Hepatocyte (in vitro differentiated cells): ENCODE data around the gene BUB1B. TPM values are rescaled to one million over a fixed set of nuclear protein-coding genes. Genes with fewer than 3 reads are reported as not detected.
A peak's percentile ranks its signal among the peaks of the same experiment; 100 is the strongest.
"Not testable (repeated sequence)": the region's sequence is repeated elsewhere in the genome, so short reads cannot be mapped to it uniquely, and the experiment has no call there.

Experiments used
- DNase-seq: peaks from one replicate; pipeline ENCODE4 v3.0.0-alpha.2; 2016; ENCODE audit warnings: low spot score
- H2AFZ ChIP-seq: fragments of 200-600 bp; sonication (generic); 2 replicates; pipeline ENCODE4 v1.6.0; 2016; ENCODE audit warnings: antibody characterized with exemption, mild to moderate bottlenecking
- H3K27ac ChIP-seq: fragments of 200-600 bp; sonication (generic); 2 replicates; pipeline ENCODE4 v1.5.1; 2016; ENCODE audit warnings: mild to moderate bottlenecking
- H3K27me3 ChIP-seq: fragments of 200-600 bp; sonication (generic); 2 replicates; pipeline ENCODE4 v1.6.1; 2016
- H3K36me3 ChIP-seq: fragments of 200-600 bp; sonication (generic); replicated peaks from 2 replicates; pipeline ENCODE4 v1.5.1; 2016; ENCODE audit warnings: low read depth; ENCODE audit not compliant: insufficient read depth
- H3K4me1 ChIP-seq: fragments of 200-600 bp; sonication (generic); 2 replicates; pipeline ENCODE4 v1.5.1; 2016; ENCODE audit warnings: mild to moderate bottlenecking, moderate library complexity; ENCODE audit not compliant: insufficient read depth
- H3K4me2 ChIP-seq: fragments of 200-600 bp; sonication (generic); 2 replicates; pipeline ENCODE4 v1.6.0; 2016
- H3K4me3 ChIP-seq: fragments of 200-600 bp; sonication (generic); 2 replicates; pipeline ENCODE4 v1.5.1; 2016; ENCODE audit warnings: mild to moderate bottlenecking
- H3K79me2 ChIP-seq: fragments of 200-600 bp; sonication (generic); 2 replicates; pipeline ENCODE4 v1.6.0; 2017; ENCODE audit warnings: mild to moderate bottlenecking
- H3K9me2 ChIP-seq: fragments of 200-600 bp; sonication (generic); replicated peaks from 2 replicates; pipeline ENCODE4 v1.6.0; 2017; ENCODE audit warnings: mild to moderate bottlenecking; ENCODE audit not compliant: insufficient read depth
- H3K9me3 ChIP-seq: fragments of 200-600 bp; sonication (generic); 2 replicates; pipeline ENCODE4 v1.5.1; 2016; ENCODE audit warnings: low read depth, mild to moderate bottlenecking
- H4K20me1 ChIP-seq: fragments of 200-600 bp; sonication (generic); 2 replicates; pipeline ENCODE4 v1.6.0; 2016; ENCODE audit warnings: mild to moderate bottlenecking; ENCODE audit not compliant: insufficient read depth, poor library complexity, severe bottlenecking
- EZH2 ChIP-seq: fragments of 200-600 bp; sonication (generic); IDR thresholded peaks from 2 replicates; pipeline ENCODE4 v1.6.1; 2016; ENCODE audit warnings: antibody characterized with exemption, mild to moderate bottlenecking, borderline replicate concordance
- EZH2phosphoT487 ChIP-seq: fragments of 200-600 bp; sonication (generic); IDR thresholded peaks from one replicate; pipeline ENCODE4 v1.6.1; 2018; ENCODE audit warnings: antibody characterized with exemption, mild to moderate bottlenecking, low read depth, moderate library complexity; ENCODE audit not compliant: unreplicated experiment, severe bottlenecking
- WGBS: methylation state at CpG from one replicate; pipeline ENCODE4 v1.1.6; 2016; ENCODE audit warnings: low lambda C conversion rate; ENCODE audit errors: missing lambda C conversion rate; 5-methylcytosine and 5-hydroxymethylcytosine counted together
- polyA plus RNA-seq: library from polyadenylated mRNA; unstranded; fragments of >200 nt; fragmentation: Nextera tagmentation; extraction: Ambion mirVana; gene quantifications from 2 replicates; pipeline ENCODE4 v1.2.1, GENCODE V29; 2016
- total RNA-seq: library from RNA; depleted of rRNA; stranded (reverse); fragments of >200 nt; gene quantifications from 2 replicates; pipeline ENCODE4 v1.2.3, GENCODE V29; 2014
- TF ChIP-seq, protein P1 (sequence below): fragments of 200-600 bp; sonication (generic); IDR thresholded peaks from 2 replicates; pipeline ENCODE4 v1.5.1; 2016; ENCODE audit warnings: antibody characterized with exemption, mild to moderate bottlenecking; ENCODE audit not compliant: poor library complexity

BUB1B gene
- total and polyA plus RNA-seq, 2 experiments from 2014 or later, result 5.3 to 11.9 TPM

DNA sequence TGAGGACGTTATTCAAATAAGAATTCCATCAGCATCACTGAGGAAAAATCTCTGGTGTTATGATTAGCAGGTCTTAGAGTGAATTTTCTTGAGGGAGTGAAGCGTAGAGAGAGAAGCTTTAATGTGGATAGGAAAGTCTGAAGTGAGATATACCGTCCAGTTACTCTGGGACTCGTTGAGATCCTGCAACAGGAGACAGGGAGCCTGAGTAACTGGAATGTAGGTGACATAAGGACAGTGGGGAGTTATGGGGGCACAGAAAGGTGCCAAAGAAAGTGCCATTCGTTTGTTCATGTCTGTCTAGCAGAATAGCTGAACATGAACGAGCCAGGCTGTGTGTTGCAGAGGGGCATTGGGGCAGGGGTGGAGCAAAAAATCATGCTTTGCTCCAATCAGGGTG lies 9.4 kb upstream of the BUB1B start:
- Histone ChIP-seq H3K27me3 (no peaks in the 10 kb centered on the region), H3K4me1 (no peaks in the 10 kb centered on the region), H2AFZ (no peak overlapping the region), H3K9me2 (no peaks in the 10 kb centered on the region), H3K36me3 (no peaks in the 10 kb centered on the region), H3K9me3 (no peaks in the 10 kb centered on the region), H4K20me1 (no peaks in the 10 kb centered on the region), H3K4me2 (no peak overlapping the region), H3K79me2 (no peaks in the 10 kb centered on the region), H3K27ac (no peak overlapping the region), H3K4me3 (no peak overlapping the region)
- no peak for DNase-seq
- 76% methylated on average over 6 of the region's 6 CpGs for WGBS
- no peak for TF ChIP-seq EZH2phosphoT487
- no peak for TF ChIP-seq EZH2
- TF ChIP-seq, protein P1, sequence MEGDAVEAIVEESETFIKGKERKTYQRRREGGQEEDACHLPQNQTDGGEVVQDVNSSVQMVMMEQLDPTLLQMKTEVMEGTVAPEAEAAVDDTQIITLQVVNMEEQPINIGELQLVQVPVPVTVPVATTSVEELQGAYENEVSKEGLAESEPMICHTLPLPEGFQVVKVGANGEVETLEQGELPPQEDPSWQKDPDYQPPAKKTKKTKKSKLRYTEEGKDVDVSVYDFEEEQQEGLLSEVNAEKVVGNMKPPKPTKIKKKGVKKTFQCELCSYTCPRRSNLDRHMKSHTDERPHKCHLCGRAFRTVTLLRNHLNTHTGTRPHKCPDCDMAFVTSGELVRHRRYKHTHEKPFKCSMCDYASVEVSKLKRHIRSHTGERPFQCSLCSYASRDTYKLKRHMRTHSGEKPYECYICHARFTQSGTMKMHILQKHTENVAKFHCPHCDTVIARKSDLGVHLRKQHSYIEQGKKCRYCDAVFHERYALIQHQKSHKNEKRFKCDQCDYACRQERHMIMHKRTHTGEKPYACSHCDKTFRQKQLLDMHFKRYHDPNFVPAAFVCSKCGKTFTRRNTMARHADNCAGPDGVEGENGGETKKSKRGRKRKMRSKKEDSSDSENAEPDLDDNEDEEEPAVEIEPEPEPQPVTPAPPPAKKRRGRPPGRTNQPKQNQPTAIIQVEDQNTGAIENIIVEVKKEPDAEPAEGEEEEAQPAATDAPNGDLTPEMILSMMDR, result no peak

DNA sequence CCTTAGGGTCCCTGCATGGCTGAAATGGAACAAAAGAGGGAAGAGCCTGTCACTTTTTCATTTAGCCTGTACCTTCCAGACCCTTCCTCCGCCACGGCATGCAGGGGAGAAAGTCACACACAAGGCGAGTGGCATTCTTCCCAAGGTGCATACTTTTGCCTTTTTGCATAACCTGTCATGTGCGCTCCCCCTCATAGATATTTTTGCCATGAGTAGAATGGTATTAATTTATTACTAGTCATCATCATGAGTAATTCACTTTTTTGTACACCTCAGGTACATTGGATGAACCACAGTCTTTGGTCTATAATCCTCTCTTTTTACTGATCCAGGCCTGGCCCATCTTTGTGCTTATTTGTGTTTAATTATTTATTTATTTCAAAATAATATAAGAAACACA lies 8.9 kb upstream of the BUB1B start:
- H3K9me2 ChIP-seq, result no peaks in the 10 kb centered on the region
- no peaks in the 10 kb centered on the region for H3K4me1 ChIP-seq
- DNase-seq, result no peak
- H3K27ac ChIP-seq, result no peak overlapping the region
- 92% methylated on average over 4 of the region's 4 CpGs for WGBS
- no peak overlapping the region for H3K4me2 ChIP-seq
- no peaks in the 10 kb centered on the region for H3K9me3 ChIP-seq
- H4K20me1 ChIP-seq, result no peaks in the 10 kb centered on the region
- no peaks in the 10 kb centered on the region for H3K79me2 ChIP-seq
- no peaks in the 10 kb centered on the region for H3K27me3 ChIP-seq
- no peaks in the 10 kb centered on the region for H3K36me3 ChIP-seq
- no peak overlapping the region for H2AFZ ChIP-seq
- H3K4me3 ChIP-seq, result no peak overlapping the region
- TF ChIP-seq EZH2phosphoT487, result no peak
- no peak for TF ChIP-seq EZH2
- TF ChIP-seq, protein P1, result no peak

DNA sequence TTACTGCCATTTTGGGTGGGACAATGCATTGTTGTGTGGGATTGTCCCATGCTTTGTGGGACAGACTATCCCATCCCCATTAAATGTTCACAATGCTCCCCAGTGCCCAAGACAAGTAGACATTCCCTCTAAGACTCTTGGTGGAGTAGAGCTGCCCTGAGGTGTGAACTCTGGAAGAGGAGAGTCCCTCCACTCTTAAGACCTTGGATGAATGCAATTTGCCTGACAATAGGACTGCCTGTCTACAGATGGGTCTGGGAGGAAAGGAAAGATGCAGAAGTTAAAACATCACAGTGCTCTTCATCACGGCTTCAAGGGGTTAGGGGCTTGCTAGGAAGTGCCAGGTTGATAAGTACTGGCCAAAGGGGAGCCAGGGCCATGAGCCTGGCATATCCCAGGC lies 6.0 kb upstream of the BUB1B start:
- WGBS, result 83% methylated on average over 1 of the region's 1 CpG
- H4K20me1 ChIP-seq, DNase-seq, H3K4me3 ChIP-seq, H3K9me2 ChIP-seq, H3K4me2 ChIP-seq, H3K4me1 ChIP-seq, H3K27me3 ChIP-seq, H3K9me3 ChIP-seq, H3K27ac ChIP-seq, H2AFZ ChIP-seq, H3K36me3 ChIP-seq, H3K79me2 ChIP-seq: not testable (repeated sequence)

DNA sequence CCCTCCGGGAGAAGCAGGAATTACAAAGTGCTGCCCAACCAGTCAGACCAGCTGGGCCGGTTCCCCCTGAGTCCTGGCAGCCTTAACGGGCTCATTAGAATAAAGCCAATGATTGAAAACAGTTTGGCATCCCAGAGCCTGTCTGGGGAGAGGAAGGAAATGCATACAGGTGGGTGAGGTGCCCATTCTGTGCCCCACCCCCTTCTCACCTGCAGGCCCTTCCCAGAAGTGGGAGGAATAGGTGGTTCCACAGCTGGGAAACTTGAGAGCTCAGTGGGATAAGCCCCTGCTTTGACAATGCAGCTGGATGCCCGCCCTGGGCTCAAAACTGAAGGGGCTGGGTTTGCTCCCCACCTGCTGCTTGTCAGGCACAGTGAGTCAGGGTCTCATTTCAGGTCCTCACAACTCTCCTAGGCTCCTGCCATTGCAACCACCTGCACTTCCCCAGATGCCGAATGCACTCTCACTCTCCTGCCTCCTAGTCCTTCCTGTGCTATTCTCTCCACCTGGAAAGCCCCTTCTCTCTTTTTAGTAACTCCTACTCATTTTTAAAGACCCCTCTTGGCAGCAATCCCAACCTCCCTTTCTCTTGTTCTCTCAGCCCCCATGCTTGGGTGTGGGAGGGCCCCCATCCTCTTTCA lies 5.5 kb upstream of the BUB1B start:
- H3K36me3 ChIP-seq, result no peaks in the 10 kb centered on the region
- H3K4me1 ChIP-seq, result no peaks in the 10 kb centered on the region
- H2AFZ ChIP-seq, result no peak overlapping the region
- 27% methylated on average over 5 of the region's 5 CpGs for WGBS
- no peak overlapping the region for H3K4me3 ChIP-seq
- H3K27me3 ChIP-seq, result no peaks in the 10 kb centered on the region
- no peaks in the 10 kb centered on the region for H3K79me2 ChIP-seq
- H4K20me1 ChIP-seq, result no peaks in the 10 kb centered on the region
- DNase-seq, result peak; percentile 19
- H3K27ac ChIP-seq, result no peak overlapping the region
- H3K4me2 ChIP-seq, result no peak overlapping the region
- H3K9me2 ChIP-seq, result no peaks in the 10 kb centered on the region
- TF ChIP-seq, protein P1, result no peak
- TF ChIP-seq EZH2, result no peak
- no peak for TF ChIP-seq EZH2phosphoT487
- H3K9me3 ChIP-seq, result no peaks in the 10 kb centered on the region
